ENCODE data around the gene KDR. TPM values are rescaled to one million over a fixed set of nuclear protein-coding genes. Genes with fewer than 3 reads are reported as not detected.

The KDR gene
- total RNA-seq: 19.8 and 21.7 TPM in 2 replicates

GRCh38 chr4:55125087-55125721, at the start of gene KDR:
Gene KDR, minus strand, starts transcription at chr4:55125595. Its CDS starts 302 bp downstream, at chr4:55125293.

Other genes with a start within 250 kb of the KDR start
- gene SRD5A3, start 220.6 kb upstream of the KDR start, total RNA-seq: 8.8 and 15.0 TPM in 2 replicates

Measured in pericardium fibroblast (primary cell).